Measurements from ENCODE around the gene FBXO24. TPM values are rescaled to one million over a fixed set of nuclear protein-coding genes. Genes with fewer than 3 reads are reported as not detected.

Gene FBXO24
- polyA plus RNA-seq, 6 donors from 2014 or later: 0.13 to 1.7 (median 0.89) TPM; not detected in 1

DNA sequence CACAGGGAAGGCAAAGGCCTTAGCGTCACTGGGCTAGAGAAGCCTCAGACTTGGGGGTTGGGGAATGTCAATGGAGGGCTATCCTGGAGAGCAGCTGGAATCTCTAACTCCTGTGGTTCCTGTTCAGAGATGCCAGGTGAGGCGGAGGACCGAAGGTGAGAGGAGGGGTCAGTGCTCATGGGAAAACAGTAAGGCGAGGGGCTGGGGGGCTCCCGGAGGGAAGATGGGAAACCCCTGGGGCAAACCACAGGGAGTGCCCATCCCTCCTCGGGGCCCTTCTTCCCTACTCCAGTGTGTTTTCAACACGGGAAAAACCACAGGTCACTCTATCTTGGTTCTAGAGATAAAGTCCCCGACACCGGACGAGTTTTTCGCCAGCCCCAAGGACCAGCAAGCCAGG, 3.5 kb upstream of the FBXO24 start:
- peaks cover 35 to 49% (median 45%) of the 10 kb centered on the region in 3 donors for H3K4me1 Mint-ChIP-seq
- no peaks in the 10 kb centered on the region for H3K36me3 Mint-ChIP-seq
- H3K9me3 Mint-ChIP-seq: no peaks in the 10 kb centered on the region
- H3K27me3 Mint-ChIP-seq: no peaks in the 10 kb centered on the region
- peak overlapping the region; percentile 55 to 99 (median 97) for H3K4me3 Mint-ChIP-seq
- no peak for ATAC-seq (ENCODE audit: low read depth in 2 of 2)
- H3K27ac Mint-ChIP-seq: peak overlapping the region; percentile 95 to 100 (median 98)
- no peak for DNase-seq

DNA sequence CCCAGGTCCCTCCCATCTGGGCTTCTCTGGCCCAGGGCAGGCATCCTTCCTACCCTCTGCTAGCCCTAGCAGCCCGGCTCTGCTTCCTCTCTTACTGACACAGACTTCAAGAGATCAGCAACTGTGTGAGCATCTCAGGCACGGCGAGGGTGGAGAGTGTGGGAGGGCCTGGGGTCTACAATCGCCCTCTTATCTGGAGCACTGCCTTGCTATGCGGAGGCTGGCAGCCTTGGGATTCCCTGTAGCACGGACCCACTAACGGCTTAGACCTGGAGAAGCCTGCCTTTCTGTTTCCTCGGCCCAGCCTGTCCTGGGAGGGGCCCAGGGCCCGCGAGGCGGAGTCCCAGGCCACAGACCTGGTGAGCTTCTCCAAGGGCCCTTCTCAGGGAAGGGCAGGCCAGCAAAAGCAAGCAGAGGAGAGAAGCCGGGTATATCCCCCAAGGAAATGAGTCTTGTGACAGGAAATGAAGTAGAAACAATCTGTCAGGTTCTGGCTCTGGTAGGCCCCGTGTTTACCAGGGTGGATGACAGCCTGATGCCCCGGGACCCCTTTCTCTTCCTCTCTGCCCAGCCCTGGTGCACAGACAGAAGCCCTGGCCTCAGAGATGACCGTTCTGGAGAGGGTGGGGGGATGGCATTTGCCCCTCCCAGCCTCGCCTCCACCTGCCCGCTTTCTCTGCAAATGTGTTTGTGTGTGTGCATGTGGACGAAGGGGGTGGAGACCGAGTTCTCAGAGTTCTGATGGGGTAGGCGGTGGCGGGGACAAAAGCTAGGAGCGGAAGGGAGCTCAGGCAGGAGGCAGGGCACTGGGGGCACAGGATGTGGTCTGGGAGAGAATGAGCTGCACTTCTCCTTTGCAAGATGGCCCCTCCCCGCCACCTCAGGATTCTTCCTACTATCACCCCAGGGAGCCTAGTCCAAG, 2.7 kb upstream of the FBXO24 start:
- peak; percentile 5 to 7 for ATAC-seq (ENCODE audit: low read depth in 2 of 2)
- Mint-ChIP-seq H3K36me3 (no peaks in the 10 kb centered on the region), H3K4me1 (peaks cover 35 to 49% (median 49%) of the 10 kb centered on the region in 3 donors), H3K27me3 (no peaks in the 10 kb centered on the region), H3K27ac (peak overlapping the region; percentile 95 to 100 (median 98)), H3K4me3 (peak overlapping the region; percentile 95 to 99 (median 97)), H3K9me3 (no peaks in the 10 kb centered on the region)
- peak; percentile 77 for DNase-seq

DNA sequence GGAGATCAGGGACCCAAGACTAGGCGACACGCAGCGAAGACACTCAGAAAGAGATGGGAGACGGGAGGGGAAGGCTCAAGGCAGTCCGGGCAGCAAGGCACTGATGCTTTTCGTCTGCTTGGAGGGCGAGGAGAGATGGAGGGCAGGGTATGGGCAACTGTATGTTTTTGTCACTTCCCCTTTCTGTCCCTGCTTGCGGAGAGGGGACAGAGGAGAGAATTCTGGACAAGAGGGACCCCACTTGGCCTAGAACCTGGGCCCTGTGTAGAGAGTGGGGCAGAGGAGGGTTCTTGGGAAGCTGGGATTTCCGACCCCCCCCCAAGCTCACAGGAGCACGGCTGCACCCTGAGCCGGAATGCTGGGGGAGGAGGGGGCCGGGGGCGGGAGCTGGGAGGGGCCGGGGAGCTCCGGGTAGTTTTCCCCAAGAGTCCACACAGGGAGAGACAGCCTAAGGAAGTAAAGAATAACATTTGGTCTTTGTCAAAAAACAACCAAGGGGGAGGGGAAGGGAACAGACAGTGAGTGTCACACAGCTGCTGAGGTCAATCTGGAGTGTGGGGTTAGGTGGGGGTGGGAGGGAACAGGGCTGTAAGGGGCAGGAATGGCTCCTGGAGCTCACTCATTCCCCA, 2.0 kb upstream of the FBXO24 start:
- H3K4me3 Mint-ChIP-seq: peak overlapping the region; percentile 95 to 99 (median 97)
- ATAC-seq (ENCODE audit: low read depth in 2 of 2) (no peak), DNase-seq (no peak)
- H3K36me3 Mint-ChIP-seq: no peaks in the 10 kb centered on the region
- H3K27ac Mint-ChIP-seq: peak overlapping the region; percentile 95 to 100 (median 98)
- no peaks in the 10 kb centered on the region for H3K9me3 Mint-ChIP-seq
- H3K27me3 Mint-ChIP-seq: no peaks in the 10 kb centered on the region
- H3K4me1 Mint-ChIP-seq: peaks cover 35 to 50% (median 44%) of the 10 kb centered on the region in 3 donors

DNA sequence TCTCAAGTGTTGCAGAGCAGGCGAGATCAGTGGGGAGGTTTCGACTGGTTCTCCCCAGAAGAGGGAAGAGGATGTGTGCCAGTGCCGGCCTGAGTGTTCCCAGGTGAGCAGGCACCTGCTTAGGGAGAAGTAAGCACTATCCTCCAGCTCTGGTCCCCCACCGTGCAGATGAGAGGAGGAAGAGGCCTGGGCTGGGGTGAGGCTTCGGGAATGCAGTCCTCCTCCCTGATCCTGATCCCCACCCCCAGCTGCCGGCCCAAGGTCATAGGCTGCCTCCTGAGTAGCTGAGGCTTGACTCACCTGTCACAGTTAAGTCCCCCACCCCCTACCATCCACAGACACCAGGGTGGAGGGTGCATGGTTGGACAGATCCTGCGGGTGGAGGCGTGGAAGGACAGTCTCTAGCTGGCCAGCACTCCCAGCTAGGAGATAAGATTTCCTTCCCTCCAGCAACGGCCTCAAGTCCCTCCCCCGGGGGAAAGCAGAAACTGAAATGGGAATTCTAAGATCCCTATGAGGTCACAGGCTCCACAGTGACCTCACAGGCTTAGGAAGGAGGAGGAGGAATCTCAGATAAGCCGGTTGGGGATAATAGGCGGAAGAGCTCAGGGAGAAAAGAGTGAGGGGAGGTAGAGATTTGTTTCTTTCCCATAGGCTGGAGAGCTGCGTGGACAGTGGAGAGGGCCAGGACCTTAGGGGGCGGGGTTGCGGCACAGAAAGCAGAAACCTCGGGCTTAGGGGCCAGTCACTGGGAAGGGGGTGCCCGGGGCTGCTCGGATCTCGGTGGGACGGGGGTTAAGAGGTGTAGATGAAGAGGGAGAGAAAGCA, 1.2 kb upstream of the FBXO24 start:
- peak overlapping the region; percentile 39 to 100 (median 98) for H3K27ac Mint-ChIP-seq
- H3K4me1 Mint-ChIP-seq: peaks cover 35 to 46% (median 44%) of the 10 kb centered on the region in 3 donors
- H3K36me3 Mint-ChIP-seq: no peaks in the 10 kb centered on the region
- DNase-seq (no peak), ATAC-seq (ENCODE audit: low read depth in 2 of 2) (no peak)
- peaks cover 0 to 7% (median 0%) of the 10 kb centered on the region in 3 donors for H3K27me3 Mint-ChIP-seq
- peak overlapping the region; percentile 95 to 99 (median 97) for H3K4me3 Mint-ChIP-seq
- H3K9me3 Mint-ChIP-seq: no peaks in the 10 kb centered on the region

DNA sequence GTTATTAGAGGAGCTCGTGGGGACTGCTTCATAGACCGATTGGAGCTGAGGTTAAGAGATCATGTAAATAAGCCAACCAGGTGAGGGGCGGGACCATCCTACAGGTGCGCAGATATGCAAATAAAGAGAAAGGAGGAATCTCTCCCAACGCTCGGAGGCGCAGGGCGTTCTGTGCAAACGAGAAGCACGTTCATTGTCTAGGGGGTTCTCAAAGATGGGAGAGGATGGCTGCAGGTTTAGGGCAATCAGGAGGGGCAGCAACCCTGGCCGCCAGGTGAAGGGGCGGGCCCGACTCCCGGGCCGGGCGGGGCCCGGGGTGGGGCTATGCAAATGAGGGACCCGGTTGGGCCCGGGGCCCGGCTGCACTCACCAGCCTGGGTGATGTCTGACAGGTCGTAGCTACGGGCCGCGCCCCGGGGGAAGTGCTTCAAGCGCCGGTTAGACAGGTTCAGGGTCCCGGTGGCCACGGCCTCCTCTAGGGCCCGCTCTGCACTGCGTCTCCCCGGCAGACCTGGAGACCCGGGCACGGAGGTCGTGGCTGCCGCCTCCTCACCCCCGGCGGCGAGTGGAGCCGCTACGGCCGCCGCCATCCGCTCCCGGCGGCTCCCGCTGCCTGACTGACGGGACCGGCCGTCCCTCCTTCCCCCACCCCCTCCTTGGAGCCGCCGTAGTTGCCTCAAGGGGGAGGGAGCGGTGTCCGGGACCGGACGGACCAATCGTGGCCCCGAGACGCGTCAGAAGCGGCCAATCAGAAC, 440 bp upstream of the FBXO24 start, which contains the start of gene LRCH4:
Gene LRCH4, minus strand, starts transcription at position 619 of the 755 bp plus-strand sequence. Its CDS starts 29 bp downstream, at position 590.
- peaks cover 35 to 46% (median 44%) of the 10 kb centered on the region in 3 donors for H3K4me1 Mint-ChIP-seq
- H3K27ac Mint-ChIP-seq: peak within 1 kb of the TSS; percentile 39 to 100 (median 98)
- peaks cover 5 to 15% (median 7%) of the 10 kb centered on the region in 3 donors for H3K27me3 Mint-ChIP-seq
- ATAC-seq (ENCODE audit: low read depth in 2 of 2) (peak; percentile 15 to 19), DNase-seq (peak; percentile 71)
- H3K36me3 Mint-ChIP-seq: no peaks in the 10 kb centered on the region
- H3K9me3 Mint-ChIP-seq: no peaks in the 10 kb centered on the region
- peak within 1 kb of the TSS; percentile 95 to 99 (median 97) for H3K4me3 Mint-ChIP-seq

DNA sequence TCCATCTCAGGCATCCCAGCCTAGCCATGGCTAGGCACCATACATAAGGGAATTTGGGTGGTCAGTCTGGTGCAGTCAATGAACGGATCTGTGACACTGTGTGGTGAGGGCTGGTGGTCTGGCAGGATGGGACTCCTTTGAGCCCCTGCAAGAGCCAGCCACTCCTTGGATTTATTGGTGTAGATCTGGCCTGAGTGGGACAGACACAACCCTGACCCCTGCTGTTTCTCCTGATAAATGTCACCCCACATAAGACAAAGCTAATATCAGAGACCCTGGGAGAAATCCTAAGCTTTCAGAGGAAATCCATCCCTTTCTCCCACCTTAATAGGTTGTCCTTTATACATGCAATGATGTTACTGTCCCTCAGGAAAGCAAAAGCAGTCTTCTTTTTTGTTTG, 2.3 kb downstream of the FBXO24 start:
- Mint-ChIP-seq H3K36me3 (no peaks in the 10 kb centered on the region), H3K27me3 (peaks cover 11 to 33% (median 16%) of the 10 kb centered on the region in 3 donors), H3K4me1 (peaks cover 25 to 32% (median 29%) of the 10 kb centered on the region in 3 donors), H3K4me3 (peak overlapping the region in 6 of 8 donors; percentile 51 to 97 (median 68)), H3K27ac (no peak overlapping the region), H3K9me3 (no peaks in the 10 kb centered on the region)
- ATAC-seq (ENCODE audit: low read depth in 2 of 2) (no peak), DNase-seq (no peak)

DNA sequence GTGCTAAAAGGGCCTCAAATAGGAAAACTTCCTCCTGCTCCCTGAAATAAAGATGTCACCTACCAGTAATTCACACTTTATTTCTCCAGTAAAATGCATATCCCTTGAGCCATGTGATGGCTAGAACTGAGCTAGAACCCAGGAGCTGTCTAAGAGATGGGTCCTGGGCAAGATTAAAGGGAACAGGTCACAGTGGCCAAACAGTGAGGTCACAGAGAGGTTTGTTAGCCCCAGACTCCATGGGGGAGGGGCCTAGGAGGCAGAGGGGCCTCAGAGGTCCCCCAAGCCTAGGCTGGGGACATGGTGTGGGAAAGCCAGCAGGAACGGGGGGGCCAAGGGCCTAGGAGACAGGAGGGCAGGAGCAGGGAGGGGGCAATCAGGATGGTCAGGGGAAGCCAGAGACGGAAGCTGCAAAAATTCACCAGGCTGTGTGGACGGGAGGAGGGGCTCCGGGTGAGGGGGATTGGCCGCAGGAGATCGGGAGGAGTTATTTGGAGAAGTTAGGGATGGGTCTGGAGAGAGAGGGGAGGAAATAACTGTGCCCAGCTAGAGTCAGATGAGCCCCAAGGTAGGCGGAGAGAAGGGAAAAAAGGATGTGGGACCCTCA, 3.3 kb downstream of the FBXO24 start:
- Mint-ChIP-seq H3K36me3 (no peaks in the 10 kb centered on the region), H3K27me3 (peaks cover 11 to 41% (median 16%) of the 10 kb centered on the region in 3 donors), H3K27ac (no peak overlapping the region), H3K4me3 (no peak overlapping the region), H3K4me1 (peaks cover 15 to 22% (median 22%) of the 10 kb centered on the region in 3 donors), H3K9me3 (no peaks in the 10 kb centered on the region)
- no peak for DNase-seq
- no peak for ATAC-seq (ENCODE audit: low read depth in 2 of 2)

DNA sequence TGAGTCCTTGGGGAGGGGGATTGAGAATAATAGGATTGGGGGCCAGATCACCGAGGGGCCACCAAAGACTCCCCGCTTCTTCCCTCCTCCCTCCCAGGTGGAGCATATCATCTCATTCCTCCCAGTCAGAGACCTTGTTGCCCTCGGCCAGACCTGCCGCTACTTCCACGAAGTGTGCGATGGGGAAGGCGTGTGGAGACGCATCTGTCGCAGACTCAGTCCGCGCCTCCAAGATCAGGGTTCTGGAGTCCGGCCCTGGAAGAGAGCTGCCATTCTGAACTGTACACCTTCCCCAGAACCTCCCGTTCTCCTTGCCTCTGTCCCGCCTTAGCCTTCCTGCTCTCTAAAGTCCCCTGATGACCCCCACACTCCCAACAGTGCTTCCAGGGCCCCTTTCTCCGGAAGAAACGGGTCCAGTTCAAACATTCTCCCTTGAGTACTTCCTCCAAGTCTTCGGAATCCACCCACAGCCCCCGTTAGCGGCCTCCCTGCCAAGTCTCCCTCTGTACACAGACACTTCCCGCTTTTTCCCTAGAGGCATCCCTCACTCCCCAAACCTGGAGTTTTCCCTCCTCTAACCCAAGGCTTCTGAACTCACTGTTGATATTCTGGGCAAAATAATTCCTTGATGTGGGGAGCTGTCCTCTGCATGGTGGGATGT, 4.1 kb downstream of the FBXO24 start:
- Mint-ChIP-seq H3K4me1 (peaks cover 8 to 14% (median 14%) of the 10 kb centered on the region in 3 donors), H3K36me3 (no peaks in the 10 kb centered on the region), H3K9me3 (no peaks in the 10 kb centered on the region), H3K27me3 (peaks cover 11 to 48% (median 16%) of the 10 kb centered on the region in 3 donors), H3K4me3 (peak overlapping the region in 1 of 8 donors; percentile 24), H3K27ac (no peak overlapping the region)
- no peak for ATAC-seq (ENCODE audit: low read depth in 2 of 2)
- DNase-seq: no peak

DNA sequence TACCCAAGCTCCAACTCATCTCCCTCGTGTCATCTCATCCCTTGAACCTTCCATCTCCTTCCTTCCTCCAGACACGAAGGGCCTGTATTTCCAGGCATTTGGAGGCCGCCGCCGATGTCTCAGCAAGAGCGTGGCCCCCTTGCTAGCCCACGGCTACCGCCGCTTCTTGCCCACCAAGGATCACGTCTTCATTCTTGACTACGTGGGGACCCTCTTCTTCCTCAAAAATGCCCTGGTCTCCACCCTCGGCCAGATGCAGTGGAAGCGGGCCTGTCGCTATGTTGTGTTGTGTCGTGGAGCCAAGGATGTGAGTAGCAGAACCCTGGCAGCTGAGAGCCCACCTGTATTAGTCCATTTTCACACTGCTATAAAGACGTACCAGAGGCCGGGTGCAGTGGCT, 5.5 kb downstream of the FBXO24 start:
- Mint-ChIP-seq H3K27me3 (peaks cover 11 to 50% (median 16%) of the 10 kb centered on the region in 3 donors), H3K9me3 (no peaks in the 10 kb centered on the region), H3K4me1 (peaks cover under 1 to 11% (median 8%) of the 10 kb centered on the region in 3 donors), H3K27ac (no peak overlapping the region), H3K4me3 (no peak overlapping the region), H3K36me3 (no peaks in the 10 kb centered on the region)
- ATAC-seq (ENCODE audit: low read depth in 2 of 2) (no peak), DNase-seq (no peak)

DNA sequence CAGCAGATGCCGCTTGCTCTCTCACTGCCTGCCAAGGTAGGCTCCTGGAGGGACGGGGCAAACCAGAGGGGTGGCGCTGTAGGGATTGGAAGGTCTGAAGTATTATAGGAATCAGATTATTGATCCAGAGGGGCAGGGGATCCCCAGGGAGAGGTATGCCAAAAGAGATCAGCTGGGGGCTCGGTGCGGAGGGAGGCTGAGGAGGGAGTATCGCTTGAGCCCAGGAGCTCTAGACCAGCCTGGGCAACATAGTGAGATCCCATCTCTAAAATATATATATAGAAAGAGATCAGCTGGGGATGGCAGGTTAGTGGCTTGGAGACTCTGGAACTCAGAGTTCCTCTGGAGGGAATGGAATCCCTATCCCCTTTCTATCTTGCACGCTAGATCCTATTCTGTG, 9.1 kb downstream of the FBXO24 start:
- H3K9me3 Mint-ChIP-seq: no peaks in the 10 kb centered on the region
- no peaks in the 10 kb centered on the region for H3K36me3 Mint-ChIP-seq
- H3K4me3 Mint-ChIP-seq: no peak overlapping the region
- no peak for ATAC-seq (ENCODE audit: low read depth in 2 of 2)
- peaks cover 8 to 47% (median 14%) of the 10 kb centered on the region in 3 donors for H3K27me3 Mint-ChIP-seq
- H3K27ac Mint-ChIP-seq: peak overlapping the region in 1 of 6 donors; percentile 5
- DNase-seq: no peak
- H3K4me1 Mint-ChIP-seq: peaks cover 0 to 2% (median 0%) of the 10 kb centered on the region in 3 donors

DNA sequence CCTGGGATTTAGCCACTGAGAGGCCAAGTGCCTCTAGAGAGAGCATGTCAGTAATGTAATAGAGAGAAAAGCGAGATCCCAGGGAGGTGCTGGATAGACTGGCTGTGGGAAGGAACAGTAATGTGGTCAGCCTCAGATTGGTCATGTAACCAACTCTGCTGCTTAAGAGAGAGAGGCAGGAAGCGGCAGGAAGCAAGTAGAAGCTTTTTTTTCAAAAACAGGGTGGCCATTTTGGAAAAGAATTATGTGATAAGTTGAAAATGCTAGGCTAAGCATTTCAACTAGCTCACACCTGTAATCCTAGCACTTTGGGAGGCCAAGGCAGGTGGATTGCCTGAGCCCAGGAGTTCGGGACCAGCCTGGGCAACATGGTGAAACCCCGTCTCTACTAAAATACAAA, 12.3 kb downstream of the FBXO24 start:
- no peaks in the 10 kb centered on the region for H3K36me3 Mint-ChIP-seq
- DNase-seq: no peak
- H3K27ac Mint-ChIP-seq: peak overlapping the region in 1 of 6 donors; percentile 58
- H3K4me1 Mint-ChIP-seq: peaks cover 0 to 2% (median 0%) of the 10 kb centered on the region in 3 donors
- H3K27me3 Mint-ChIP-seq: peaks cover 0 to 32% (median 0%) of the 10 kb centered on the region in 3 donors
- ATAC-seq (ENCODE audit: low read depth in 2 of 2): no peak
- H3K9me3 Mint-ChIP-seq: no peaks in the 10 kb centered on the region
- peak overlapping the region in 2 of 8 donors; percentile 7 to 12 for H3K4me3 Mint-ChIP-seq

All from naive B cell (primary cell).